HG03432 (cell line): ENCODE data around the gene NEK10.

Source experiments
- ATAC-seq: cut with Tn5 transposase; IDR thresholded peaks from one replicate; pipeline ENCODE4 v1.9.1; 2021; ENCODE audit warnings: mild to moderate bottlenecking, moderate library complexity; ENCODE audit not compliant: unreplicated experiment

NEK10 gene

GRCh38 chr3:27115352-27115751, 253.8 kb downstream of the NEK10 start:
- ATAC-seq, result no peak

- ATAC-seq, result no peak
Measured at GRCh38 chr3:27114684-27115083, 254.5 kb downstream of the NEK10 start.

DNA sequence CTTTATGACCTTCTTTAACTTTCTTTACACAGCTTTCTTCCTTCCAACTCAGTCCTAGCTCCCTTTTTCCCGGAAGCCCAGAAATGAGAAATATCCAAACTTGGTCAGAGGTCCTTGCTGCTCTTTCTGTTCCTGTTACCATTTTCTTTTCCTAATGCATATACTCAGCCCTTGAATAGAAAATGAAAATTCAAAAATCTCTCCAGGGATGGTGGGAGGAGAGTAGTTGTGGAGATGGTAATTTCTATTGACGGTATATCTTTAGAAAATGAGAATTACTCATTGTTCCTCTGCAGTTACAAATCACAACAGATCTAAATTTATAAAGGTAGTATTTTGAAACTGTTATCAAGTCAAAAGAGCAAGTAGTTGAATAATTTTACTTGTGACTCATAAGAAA, 255.1 kb downstream of the NEK10 start:
- no peak for ATAC-seq

- no peak for ATAC-seq
Measured at GRCh38 chr3:27110020-27110419, 259.2 kb downstream of the NEK10 start.

DNA sequence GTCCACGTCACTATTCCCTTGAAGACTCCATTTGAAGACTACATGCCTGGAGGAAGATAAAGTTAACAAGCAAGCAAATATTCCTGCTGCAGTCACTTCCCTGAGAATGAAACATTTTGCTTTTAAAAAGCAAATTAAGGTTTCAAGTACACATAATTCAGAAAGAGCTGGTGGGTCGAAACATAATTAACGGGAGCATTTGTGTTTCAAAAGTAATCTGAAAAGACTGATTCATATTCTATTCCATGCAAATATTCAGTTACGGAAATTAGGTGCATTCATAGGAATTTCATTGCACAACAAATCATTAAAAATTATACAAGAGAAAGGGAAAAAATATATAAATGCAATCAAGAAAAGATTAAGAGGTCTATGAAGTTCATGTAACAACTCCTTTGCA, 260.9 kb downstream of the NEK10 start:
- ATAC-seq, result no peak

- ATAC-seq, result no peak
Measured at GRCh38 chr3:27105904-27106303, 263.3 kb downstream of the NEK10 start.

DNA sequence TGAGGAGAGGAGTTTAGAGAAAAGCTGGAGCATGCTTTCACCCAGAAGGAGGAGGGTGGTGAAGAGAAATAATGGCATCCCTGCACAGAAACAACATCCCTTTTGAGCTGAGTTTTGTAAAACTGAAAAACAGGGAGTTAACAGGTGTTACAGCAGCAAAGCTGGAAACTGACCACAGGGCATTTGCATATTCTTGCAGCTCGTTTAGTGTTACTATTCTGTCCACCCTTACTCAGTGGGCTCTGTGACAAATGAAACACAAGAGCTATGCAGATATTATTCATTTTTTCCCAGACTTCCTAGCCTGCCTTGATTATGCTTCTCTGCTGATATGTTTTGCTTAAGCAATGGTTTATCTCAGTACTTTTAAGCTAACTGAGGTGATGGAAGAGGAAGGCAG, 272.0 kb downstream of the NEK10 start:
- no peak for ATAC-seq

DNA sequence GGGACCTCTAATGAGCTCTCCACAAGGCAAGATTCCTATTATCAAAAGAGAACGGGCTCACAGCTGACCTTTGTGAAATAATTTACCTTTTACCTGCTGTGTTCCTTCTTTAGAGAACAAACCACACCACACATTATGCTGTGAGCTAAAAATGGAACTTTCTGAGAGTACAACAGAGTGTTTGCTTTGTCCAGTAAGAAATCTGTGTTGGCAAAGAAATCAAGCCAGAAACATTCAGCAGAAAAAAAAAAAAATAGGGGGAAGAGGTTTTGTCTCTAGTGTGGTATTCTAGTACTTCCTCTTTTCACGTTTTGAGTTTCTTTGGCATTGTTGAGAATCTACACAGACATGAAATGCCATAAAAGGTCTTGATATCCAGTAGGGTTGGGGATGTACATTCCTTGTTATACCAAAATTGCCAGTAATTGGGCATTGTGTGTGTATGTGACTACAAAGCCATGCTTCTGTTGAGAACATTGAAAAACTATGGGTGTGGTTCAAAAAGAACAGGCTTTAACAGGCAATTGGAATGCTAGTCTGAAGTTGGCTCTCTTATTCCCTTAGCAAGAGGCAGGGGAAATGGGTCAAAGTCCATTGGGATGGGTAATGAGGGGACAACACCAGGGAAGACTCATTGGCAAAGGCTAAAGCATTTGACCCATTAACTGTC, 273.5 kb downstream of the NEK10 start:
- peak; percentile 48 for ATAC-seq

- no peak for ATAC-seq
Measured at GRCh38 chr3:27094721-27095120, 274.5 kb downstream of the NEK10 start.

- ATAC-seq, result no peak
Measured at GRCh38 chr3:27093771-27094170, 275.4 kb downstream of the NEK10 start.

- no peak for ATAC-seq
Measured at GRCh38 chr3:27090275-27091041, 278.7 kb downstream of the NEK10 start.

- ATAC-seq, result no peak
Measured at GRCh38 chr3:27089645-27090044, 279.5 kb downstream of the NEK10 start.

GRCh38 chr3:27089068-27089467, 280.1 kb downstream of the NEK10 start:
- ATAC-seq, result no peak

GRCh38 chr3:27085829-27086730, 283.1 kb downstream of the NEK10 start:
- ATAC-seq, result no peak

GRCh38 chr3:27081992-27082607, 287.1 kb downstream of the NEK10 start:
- ATAC-seq, result no peak

DNA sequence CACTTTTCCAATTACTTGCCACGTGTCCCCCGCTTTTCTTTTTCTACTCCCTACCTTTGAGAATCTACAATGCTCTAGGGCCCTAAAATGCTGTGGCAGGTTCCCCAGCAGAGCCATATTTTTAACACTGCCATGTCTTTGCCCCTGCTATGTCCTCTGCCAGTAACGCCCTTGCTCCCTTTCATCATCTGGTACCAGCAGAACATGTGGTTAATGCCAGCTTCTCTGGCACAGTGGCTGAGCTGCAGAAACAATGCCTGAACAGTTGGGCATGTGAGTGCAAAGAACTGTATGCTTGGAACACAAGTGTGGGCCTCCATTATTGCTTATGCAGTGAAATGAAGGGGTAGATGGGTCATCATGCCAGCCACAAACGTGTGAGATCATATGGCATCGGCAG, 287.6 kb downstream of the NEK10 start:
- no peak for ATAC-seq

DNA sequence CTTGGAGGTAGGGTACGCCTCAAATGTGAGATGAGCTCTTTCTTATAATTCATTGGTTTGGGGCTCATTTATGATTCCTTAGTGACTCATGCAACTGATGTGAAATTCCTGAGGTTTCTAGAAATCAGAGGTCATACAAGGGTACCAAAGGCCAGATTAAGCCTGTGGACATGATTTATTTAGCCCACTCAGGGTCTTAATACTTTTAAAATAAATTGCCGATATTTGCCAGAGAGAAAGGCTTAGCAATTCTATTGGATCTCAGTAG, 289.0 kb downstream of the NEK10 start:
- no peak for ATAC-seq

- ATAC-seq, result no peak
Measured at GRCh38 chr3:27079427-27080257, 289.5 kb downstream of the NEK10 start.

DNA sequence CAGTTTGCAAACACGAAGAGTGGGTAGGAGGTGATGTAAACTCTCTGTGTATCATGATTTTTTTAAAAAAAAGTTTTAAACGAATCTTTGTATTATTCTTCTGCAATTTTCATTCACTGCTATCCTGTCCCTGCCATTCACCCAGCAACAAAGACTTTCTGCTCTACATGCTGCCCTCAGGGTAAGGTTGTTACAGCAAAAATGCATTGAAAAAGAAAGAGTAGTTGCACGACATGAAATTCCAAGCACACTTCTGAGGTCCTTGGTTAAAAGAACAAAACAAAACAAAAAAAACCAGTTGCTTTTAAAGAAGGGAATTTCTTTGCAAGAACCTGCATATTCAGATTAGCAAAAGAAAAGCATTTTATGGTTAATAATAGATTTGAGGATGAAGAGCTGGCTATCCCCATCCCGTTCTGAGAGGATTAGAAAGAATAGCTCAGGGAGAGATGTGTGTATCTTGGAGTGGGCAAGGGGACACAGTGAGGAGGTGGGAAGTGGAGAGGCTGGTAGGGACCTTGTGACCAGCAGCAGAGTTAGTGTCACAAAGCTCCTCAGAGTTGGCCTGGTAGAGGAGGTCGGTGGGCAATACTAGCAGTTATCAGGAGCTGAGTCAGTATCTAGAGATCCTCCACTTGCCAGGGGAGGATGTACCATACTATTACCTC, 290.8 kb downstream of the NEK10 start:
- ATAC-seq, result no peak
